SK-N-SH (cell line): ENCODE results near the gene PROSER1. TPM values are rescaled to one million over a fixed set of nuclear protein-coding genes. Genes with fewer than 3 reads are reported as not detected.

Experiments used
- CTCF ChIA-PET: fragments of 300-600, 350-600 bp; formaldehyde crosslinking; extraction: SDS; loops from one replicate; lab custom pipeline; 2021; lab: Yijun Ruan, JAX
- POLR2A ChIA-PET: fragments of 350-600 bp; sonication (Branson Sonifier 250); formaldehyde crosslinking; extraction: SDS; loops from one replicate; lab custom pipeline; 2020; ENCODE audit warnings: antibody characterized with exemption, inconsistent platforms; lab: Yijun Ruan, JAX
- DNase-seq: peaks from one replicate; pipeline ENCODE4 v3.0.0; 2012
- H2AFZ ChIP-seq: fragments of 200-600 bp; sonication (generic); 2 replicates; pipeline ENCODE4 v1.8.1; 2016; ENCODE audit warnings: antibody characterized with exemption, mild to moderate bottlenecking, low read depth
- H3F3A ChIP-seq: fragments of 200-600 bp; sonication (generic); replicated peaks from 2 replicates; pipeline ENCODE3; 2016; ENCODE audit warnings: antibody characterized with exemption, mild to moderate bottlenecking; ENCODE audit not compliant: insufficient read depth
- H3K27ac ChIP-seq, 2 experiments: fragments of 200-500 bp in 1 of 2; fragments of 200-600 bp in 1 of 2; sonication (Bioruptor generic) in 1 of 2; sonication (generic), shearing (Covaris generic) in 1 of 2; 2 replicates each; pipeline versions ENCODE4 v1.5.1 to v1.6.1; 2014 to 2016; ENCODE audit warnings: low read depth in 2 of 2, inconsistent platforms in 1 of 2, low read length in 1 of 2, mild to moderate bottlenecking in 1 of 2, mixed read lengths in 1 of 2
- H3K27me3 ChIP-seq: fragments of 200-600 bp; sonication (generic), shearing (Covaris generic); 2 replicates; pipeline ENCODE4 v1.6.1; 2016; ENCODE audit warnings: mixed run types; ENCODE audit not compliant: insufficient read depth
- H3K36me3 ChIP-seq, 2 experiments: fragments of 200-500 bp in 1 of 2; fragments of 200-600 bp in 1 of 2; sonication (Bioruptor generic) in 1 of 2; sonication (generic) in 1 of 2; replicated peaks in 1 of 2; 2 replicates each; pipeline versions ENCODE3 to v1.5.1; 2014 to 2016; ENCODE audit warnings: low read length in 1 of 2, mild to moderate bottlenecking in 1 of 2; ENCODE audit not compliant: insufficient read depth in 2 of 2, control insufficient read depth in 1 of 2
- H3K4me1 ChIP-seq, 2 experiments: fragments of 200-500 bp in 1 of 2; fragments of 200-600 bp in 1 of 2; sonication (Bioruptor generic) in 1 of 2; sonication (generic), shearing (Covaris generic) in 1 of 2; 2 replicates each; pipeline versions ENCODE4 v1.5.1 to v1.6.1; 2014 to 2016; ENCODE audit warnings: low read depth in 1 of 2, low read length in 1 of 2, mixed run types in 1 of 2; ENCODE audit not compliant: insufficient read depth in 2 of 2, control insufficient read depth in 1 of 2
- H3K4me2 ChIP-seq: fragments of 200-600 bp; sonication (generic), shearing (Covaris generic); 2 replicates; pipeline ENCODE4 v1.6.1; 2017; ENCODE audit warnings: mixed run types
- H3K4me3 ChIP-seq, 2 experiments: fragments of 200-500 bp in 1 of 2; fragments of 200-600 bp in 1 of 2; sonication (Bioruptor generic) in 1 of 2; sonication (generic), shearing (Covaris generic) in 1 of 2; 2 replicates each; pipeline versions ENCODE4 v1.5.1 to v1.8.1; 2014 to 2016; ENCODE audit warnings: low read depth in 2 of 2, inconsistent platforms in 1 of 2, low read length in 1 of 2, mild to moderate bottlenecking in 1 of 2, mixed read lengths in 1 of 2, moderate library complexity in 1 of 2
- H3K79me2 ChIP-seq: fragments of 200-600 bp; sonication (generic); 2 replicates; pipeline ENCODE4 v1.8.1; 2017; ENCODE audit warnings: mild to moderate bottlenecking; ENCODE audit not compliant: insufficient read depth
- H3K9ac ChIP-seq: fragments of 200-600 bp; sonication (generic); 2 replicates; pipeline ENCODE4 v1.6.1; 2017; ENCODE audit warnings: mixed run types
- H3K9me2 ChIP-seq: fragments of 200-600 bp; sonication (generic); 2 replicates; pipeline ENCODE4 v1.6.1; 2017; ENCODE audit warnings: mixed run types
- H3K9me3 ChIP-seq: fragments of 200-600 bp; sonication (generic); 2 replicates; pipeline ENCODE4 v1.6.1; 2017; ENCODE audit warnings: mixed run types, mild to moderate bottlenecking, moderate library complexity
- H4K20me1 ChIP-seq: fragments of 200-600 bp; sonication (generic); 2 replicates; pipeline ENCODE4 v1.6.1; 2017; ENCODE audit warnings: mild to moderate bottlenecking, mixed run types; ENCODE audit not compliant: insufficient read depth
- CHD2 ChIP-seq: fragments of 150-350 bp; IDR thresholded peaks from 2 replicates; pipeline ENCODE4 v1.6.1; 2018; ENCODE audit warnings: low read length; ENCODE audit not compliant: partially characterized antibody
- CTCF ChIP-seq: fragments of 200-600 bp; sonication (generic); IDR thresholded peaks from 2 replicates; pipeline ENCODE4 v1.6.1; 2017; ENCODE audit warnings: antibody characterized with exemption, mild to moderate bottlenecking, moderate library complexity
- EP300 ChIP-seq, 2 experiments: IDR thresholded peaks; 2 replicates each; pipeline versions ENCODE4 v1.4.0 to v1.6.1; 2012; ENCODE audit warnings: borderline replicate concordance in 1 of 2, low read depth in 1 of 2, low read length in 1 of 2
- FOSL2 ChIP-seq: IDR thresholded peaks from 2 replicates; pipeline ENCODE4 v1.4.0; 2012; ENCODE audit warnings: low read depth, mild to moderate bottlenecking, moderate library complexity, borderline replicate concordance
- FOXJ3 ChIP-seq: sonication (generic); formaldehyde crosslinking; IDR thresholded peaks from 2 replicates; pipeline ENCODE4 v1.5.1; 2020; ENCODE audit warnings: mild to moderate bottlenecking, missing genetic modification reagents
- MXI1 ChIP-seq: IDR thresholded peaks from 2 replicates; pipeline ENCODE4 v1.6.1; 2012; ENCODE audit warnings: mild to moderate bottlenecking, low read depth, low read length, improper control_type of control experiment
- NFIC ChIP-seq: IDR thresholded peaks from 2 replicates; pipeline ENCODE4 v1.4.0; 2012; ENCODE audit warnings: borderline replicate concordance
- POLR2AphosphoS5 ChIP-seq: IDR thresholded peaks from 2 replicates; pipeline ENCODE4 v1.6.1; 2012; ENCODE audit warnings: low read depth, low read length
- RAD21 ChIP-seq: IDR thresholded peaks from 2 replicates; pipeline ENCODE4 v1.6.1; 2012; ENCODE audit warnings: mild to moderate bottlenecking, low read length
- RCOR1 ChIP-seq: fragments of 150-350 bp; IDR thresholded peaks from 2 replicates; pipeline ENCODE4 v1.6.1; 2017; ENCODE audit warnings: antibody characterized with exemption, low read length
- SMC3 ChIP-seq: IDR thresholded peaks from 2 replicates; pipeline ENCODE4 v1.6.1; 2012; ENCODE audit warnings: low read depth, low read length, improper control_type of control experiment
- TCF12 ChIP-seq: IDR thresholded peaks from 2 replicates; pipeline ENCODE4 v1.4.0; 2012
- WGBS: methylation state at CpG from one replicate; pipeline ENCODE4 v1.1.6; 2017; ENCODE audit warnings: low lambda C conversion rate; 5-methylcytosine and 5-hydroxymethylcytosine counted together
- polyA plus RNA-seq, 3 experiments: library from polyadenylated mRNA; depleted of rRNA; stranded (reverse); fragments of >200 nt; gene quantifications; 2 replicates each; pipeline ENCODE4 v1.2.3, GENCODE V29; 2012
- TF ChIP-seq, protein P1 (sequence below): IDR thresholded peaks from 2 replicates; pipeline ENCODE4 v1.4.0; 2012; ENCODE audit warnings: low read depth, borderline replicate concordance
- TF ChIP-seq, protein P2 (sequence below): IDR thresholded peaks from 2 replicates; pipeline ENCODE4 v1.4.0; 2012; ENCODE audit warnings: low read depth

Gene PROSER1
- polyA plus RNA-seq, 1 of the 3 experiments (the other 2 are of a cell fraction) = 14.8 TPM

- ChIA-PET CTCF (interaction anchor here (1.4 kb wide), 1 partner anchor 563 kb away, joined by 4 read pairs; no protein-coding TSS in a partner anchor), POLR2A (no interaction called here)
- TF ChIP-seq FOSL2 (no peak), NFIC (no peak), RCOR1 (no peak), TCF12 (no peak), MXI1 (no peak), EP300 (IDR thresholded peaks at IDR 0.05; ENCODE audit: borderline replicate concordance in 1 of 2, low read depth in 1 of 2, low read length in 1 of 2) (no peak), CHD2 (no peak), FOXJ3 (CRISPR knock-in tag) (no peak)
- TF ChIP-seq, protein P1, sequence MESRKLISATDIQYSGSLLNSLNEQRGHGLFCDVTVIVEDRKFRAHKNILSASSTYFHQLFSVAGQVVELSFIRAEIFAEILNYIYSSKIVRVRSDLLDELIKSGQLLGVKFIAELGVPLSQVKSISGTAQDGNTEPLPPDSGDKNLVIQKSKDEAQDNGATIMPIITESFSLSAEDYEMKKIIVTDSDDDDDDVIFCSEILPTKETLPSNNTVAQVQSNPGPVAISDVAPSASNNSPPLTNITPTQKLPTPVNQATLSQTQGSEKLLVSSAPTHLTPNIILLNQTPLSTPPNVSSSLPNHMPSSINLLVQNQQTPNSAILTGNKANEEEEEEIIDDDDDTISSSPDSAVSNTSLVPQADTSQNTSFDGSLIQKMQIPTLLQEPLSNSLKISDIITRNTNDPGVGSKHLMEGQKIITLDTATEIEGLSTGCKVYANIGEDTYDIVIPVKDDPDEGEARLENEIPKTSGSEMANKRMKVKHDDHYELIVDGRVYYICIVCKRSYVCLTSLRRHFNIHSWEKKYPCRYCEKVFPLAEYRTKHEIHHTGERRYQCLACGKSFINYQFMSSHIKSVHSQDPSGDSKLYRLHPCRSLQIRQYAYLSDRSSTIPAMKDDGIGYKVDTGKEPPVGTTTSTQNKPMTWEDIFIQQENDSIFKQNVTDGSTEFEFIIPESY = no peak
- TF ChIP-seq, protein P2, sequence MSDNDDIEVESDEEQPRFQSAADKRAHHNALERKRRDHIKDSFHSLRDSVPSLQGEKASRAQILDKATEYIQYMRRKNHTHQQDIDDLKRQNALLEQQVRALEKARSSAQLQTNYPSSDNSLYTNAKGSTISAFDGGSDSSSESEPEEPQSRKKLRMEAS = no peak
- Histone ChIP-seq H3K27me3 (no peaks in the 10 kb centered on the region), H3K27ac (no peak overlapping the region), H2AFZ (no peak overlapping the region), H3K9ac (no peak overlapping the region), H3K9me2 (no peaks in the 10 kb centered on the region), H3K4me1 (no peaks in the 10 kb centered on the region; a peak in 1 of 4 replicates), H4K20me1 (no peaks in the 10 kb centered on the region), H3K4me2 (no peak overlapping the region), H3K9me3 (no peaks in the 10 kb centered on the region), H3F3A (no peaks in the 10 kb centered on the region), H3K4me3 (no peak overlapping the region), H3K36me3 (no peaks in the 10 kb centered on the region), H3K79me2 (no peaks in the 10 kb centered on the region)
- no peak for DNase-seq
- WGBS = 85% methylated on average over 5 of the region's 6 CpGs
Observed at GRCh38 chr13:39052944-39053343, 15.1 kb upstream of the PROSER1 start.

DNA sequence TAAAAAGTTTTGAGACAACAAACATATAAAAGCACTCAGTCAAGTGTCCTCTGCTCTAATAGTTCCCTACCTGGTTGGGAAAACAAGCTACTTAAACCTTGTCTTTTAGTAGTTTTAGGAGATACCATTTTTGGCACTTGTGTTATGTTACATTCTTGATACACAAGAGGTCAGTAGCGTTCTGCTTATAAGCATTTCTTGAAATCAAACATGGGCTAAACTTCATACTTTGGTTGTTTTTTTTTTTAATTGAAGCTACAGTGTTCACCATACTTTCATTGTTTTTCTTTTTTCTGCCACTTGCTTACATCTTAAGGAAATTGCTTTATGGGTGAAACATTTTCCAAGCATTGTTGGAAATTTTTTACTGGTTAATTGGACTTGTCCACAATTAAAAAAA, 13.3 kb upstream of the PROSER1 start:
- H3K4me3 ChIP-seq = no peak overlapping the region; a peak in 1 of 4 replicates
- 0 out of 2 replicates have a peak overlapping the region, but pooled peaks have one; percentile 25 for H2AFZ ChIP-seq
- peak; percentile 21 for DNase-seq
- H3K4me2 ChIP-seq = no peak overlapping the region
- no peaks in the 10 kb centered on the region for H3K27me3 ChIP-seq
- H3K9me2 ChIP-seq = no peaks in the 10 kb centered on the region
- no peaks in the 10 kb centered on the region for H3F3A ChIP-seq
- WGBS = 58% methylated on average over 1 of the region's 1 CpG
- H3K36me3 ChIP-seq = no peaks in the 10 kb centered on the region
- H3K4me1 ChIP-seq = no peaks in the 10 kb centered on the region; a peak in 1 of 4 replicates
- TF ChIP-seq SMC3 = peak; percentile 47
- TF ChIP-seq CTCF = peak; percentile 66
- TF ChIP-seq RAD21 = peak; percentile 76
- no peak for TF ChIP-seq POLR2AphosphoS5
- CTCF ChIA-PET = interaction anchor here (0.6 to 2.1 kb wide), 11 partner anchors 11 to 631 kb away, joined by 3 to 16 read pairs (median 4); no protein-coding TSS in a partner anchor
- H3K9me3 ChIP-seq = no peaks in the 10 kb centered on the region
- no peaks in the 10 kb centered on the region for H3K79me2 ChIP-seq
- no peaks in the 10 kb centered on the region for H4K20me1 ChIP-seq
- POLR2A ChIA-PET = no interaction called here
- H3K27ac ChIP-seq = no peak overlapping the region
- H3K9ac ChIP-seq = no peak overlapping the region
